Effector memory CD4-positive, alpha-beta T cell (primary cell): Measurements from ENCODE around the gene EPC2.

Source experiments
- DNase-seq, 3 donors: peaks; one replicate each; pipeline ENCODE4 v3.0.0-alpha.2; 2020
- H3K27ac ChIP-seq: 2 replicates; pipeline ENCODE4 v1.7.0; 2013; ENCODE audit warnings: mild to moderate bottlenecking, low read length, moderate library complexity; ENCODE audit not compliant: insufficient read depth, poor library complexity, severe bottlenecking
- H3K27me3 ChIP-seq: replicated peaks from 2 replicates; pipeline ENCODE4 v1.7.0; 2013; ENCODE audit warnings: mild to moderate bottlenecking, low read length; ENCODE audit not compliant: insufficient read depth, control insufficient read depth, poor library complexity, severe bottlenecking
- H3K36me3 ChIP-seq: 2 replicates; pipeline ENCODE4 v1.7.0; 2013; ENCODE audit warnings: mild to moderate bottlenecking, low read length, moderate library complexity; ENCODE audit not compliant: control insufficient read depth, insufficient read depth
- H3K4me1 ChIP-seq: 2 replicates; pipeline ENCODE4 v1.7.0; 2013; ENCODE audit warnings: low read length, mild to moderate bottlenecking; ENCODE audit not compliant: control insufficient read depth, insufficient read depth, poor library complexity, severe bottlenecking
- H3K4me3 ChIP-seq: 2 replicates; pipeline ENCODE4 v1.7.0; 2013; ENCODE audit warnings: low read length, low read depth, mild to moderate bottlenecking; ENCODE audit not compliant: insufficient read depth, poor library complexity, severe bottlenecking
- H3K9me3 ChIP-seq: 2 replicates; pipeline ENCODE4 v1.7.0; 2013; ENCODE audit warnings: mild to moderate bottlenecking, low read length, moderate library complexity; ENCODE audit not compliant: control insufficient read depth

The EPC2 gene

DNA sequence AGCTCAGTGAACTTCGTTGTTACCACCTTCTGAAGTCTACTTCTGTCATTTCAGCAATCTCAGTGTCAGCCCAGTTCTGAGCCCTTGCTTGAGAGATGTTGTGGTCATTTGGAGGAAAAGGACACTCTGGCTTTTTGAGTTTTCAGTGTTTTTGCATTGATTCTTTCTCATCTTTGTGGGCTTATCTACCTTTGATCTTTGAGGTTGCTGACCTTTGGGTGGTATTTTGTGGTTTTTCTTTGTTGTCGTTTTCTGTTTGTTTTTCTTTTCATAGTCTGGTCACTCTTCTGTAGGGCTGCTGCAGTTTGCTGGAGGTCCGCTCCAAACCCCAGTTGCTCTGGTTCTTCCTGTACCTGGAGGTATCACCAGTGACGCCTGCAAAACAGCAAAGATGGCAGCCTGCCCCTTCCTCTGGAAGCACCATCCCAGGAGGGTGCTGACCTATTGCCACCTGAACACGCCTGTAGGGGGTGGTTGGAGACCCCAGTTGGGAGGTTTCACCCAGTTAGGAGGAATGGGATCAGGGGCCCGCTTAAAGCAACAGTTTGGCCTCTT lies 74.7 kb downstream of the EPC2 start:
- H3K9me3 ChIP-seq = no peaks in the 10 kb centered on the region
- H3K4me3 ChIP-seq = no peak overlapping the region
- H3K36me3 ChIP-seq = peaks cover 3% of the 10 kb centered on the region
- no peak for DNase-seq
- H3K27me3 ChIP-seq = no peaks in the 10 kb centered on the region
- H3K27ac ChIP-seq = no peak overlapping the region
- peaks cover 18% of the 10 kb centered on the region for H3K4me1 ChIP-seq

DNA sequence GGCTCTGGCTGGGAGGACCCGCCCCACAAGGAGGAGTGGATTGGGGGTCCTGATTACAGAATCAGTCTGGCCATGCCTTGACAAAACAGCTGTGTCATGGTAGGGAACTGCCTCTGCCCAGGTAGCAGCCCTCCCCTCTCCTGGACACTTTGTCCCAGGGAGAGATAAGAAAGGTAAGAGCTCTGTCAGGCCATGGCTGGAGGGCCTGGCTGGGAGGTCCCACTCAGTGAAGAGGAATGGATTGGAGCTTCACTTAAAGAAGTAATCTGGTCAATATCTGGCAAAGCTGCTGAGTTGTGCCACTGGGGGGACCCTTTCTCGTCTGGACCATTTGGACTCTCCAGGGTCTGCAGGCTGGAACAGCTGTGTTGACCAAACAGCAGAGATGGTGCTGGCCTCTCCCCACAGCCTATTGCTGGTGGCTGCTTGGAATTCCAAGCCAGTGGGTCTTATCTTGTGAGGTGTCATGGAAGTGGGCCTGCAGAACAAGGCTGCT lies 75.4 kb downstream of the EPC2 start:
- H3K27me3 ChIP-seq = no peaks in the 10 kb centered on the region
- no peaks in the 10 kb centered on the region for H3K9me3 ChIP-seq
- H3K4me3 ChIP-seq = no peak overlapping the region
- H3K4me1 ChIP-seq = peaks cover 18% of the 10 kb centered on the region
- no peak for DNase-seq
- H3K27ac ChIP-seq = no peak overlapping the region
- peaks cover 3% of the 10 kb centered on the region for H3K36me3 ChIP-seq

DNA sequence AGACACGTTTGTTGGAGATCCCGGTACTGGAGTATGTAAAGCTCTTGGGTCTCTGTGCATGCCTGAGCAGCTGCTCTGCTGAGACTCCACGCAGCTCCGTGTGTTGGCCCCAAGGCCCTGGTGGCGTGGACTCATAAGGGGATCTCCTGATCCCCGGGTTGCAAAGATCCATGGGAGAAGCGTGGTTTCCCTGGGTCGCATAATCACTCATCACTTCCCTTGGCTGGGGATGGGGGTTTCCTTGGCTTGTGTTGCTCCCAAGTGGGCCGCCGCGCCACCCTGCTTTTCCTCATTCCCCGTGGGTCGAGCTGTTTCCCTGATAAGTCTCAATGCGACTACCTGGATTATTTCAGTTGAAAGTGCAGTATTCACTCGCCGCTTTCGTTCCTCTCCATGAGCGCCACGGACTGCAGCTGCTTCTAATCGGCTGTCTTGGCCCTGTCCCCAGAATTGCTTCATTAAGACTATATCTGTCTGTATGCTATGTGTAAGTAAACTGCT lies 76.0 kb downstream of the EPC2 start:
- no peak for DNase-seq
- peaks cover 3% of the 10 kb centered on the region for H3K36me3 ChIP-seq
- no peaks in the 10 kb centered on the region for H3K9me3 ChIP-seq
- H3K4me1 ChIP-seq = peaks cover 18% of the 10 kb centered on the region
- H3K27me3 ChIP-seq = no peaks in the 10 kb centered on the region
- no peak overlapping the region for H3K4me3 ChIP-seq
- no peak overlapping the region for H3K27ac ChIP-seq

DNA sequence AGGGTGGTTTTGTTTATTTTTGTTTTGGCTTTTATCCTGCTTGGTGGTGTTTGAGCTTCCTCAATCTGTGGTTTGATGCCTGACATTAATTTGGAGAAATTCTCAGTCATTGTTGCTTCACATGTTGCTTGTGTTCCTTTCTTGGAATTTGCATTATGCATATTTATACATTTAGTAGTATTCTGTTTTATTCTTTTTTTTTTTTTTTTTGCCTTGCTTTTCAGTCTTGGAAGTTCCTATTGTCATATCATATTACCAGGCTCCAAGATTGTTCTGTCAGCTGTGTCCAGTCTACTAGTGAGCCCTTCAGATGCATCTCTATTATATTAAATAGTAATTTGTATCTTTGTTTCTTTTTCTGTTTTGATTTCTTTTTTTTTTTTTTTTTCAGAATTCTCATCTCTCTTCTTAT lies 77.0 kb downstream of the EPC2 start:
- H3K27me3 ChIP-seq = no peaks in the 10 kb centered on the region
- no peaks in the 10 kb centered on the region for H3K9me3 ChIP-seq
- no peak overlapping the region for H3K4me3 ChIP-seq
- peaks cover 3% of the 10 kb centered on the region for H3K36me3 ChIP-seq
- H3K4me1 ChIP-seq = peaks cover 15% of the 10 kb centered on the region
- DNase-seq = no peak
- no peak overlapping the region for H3K27ac ChIP-seq

DNA sequence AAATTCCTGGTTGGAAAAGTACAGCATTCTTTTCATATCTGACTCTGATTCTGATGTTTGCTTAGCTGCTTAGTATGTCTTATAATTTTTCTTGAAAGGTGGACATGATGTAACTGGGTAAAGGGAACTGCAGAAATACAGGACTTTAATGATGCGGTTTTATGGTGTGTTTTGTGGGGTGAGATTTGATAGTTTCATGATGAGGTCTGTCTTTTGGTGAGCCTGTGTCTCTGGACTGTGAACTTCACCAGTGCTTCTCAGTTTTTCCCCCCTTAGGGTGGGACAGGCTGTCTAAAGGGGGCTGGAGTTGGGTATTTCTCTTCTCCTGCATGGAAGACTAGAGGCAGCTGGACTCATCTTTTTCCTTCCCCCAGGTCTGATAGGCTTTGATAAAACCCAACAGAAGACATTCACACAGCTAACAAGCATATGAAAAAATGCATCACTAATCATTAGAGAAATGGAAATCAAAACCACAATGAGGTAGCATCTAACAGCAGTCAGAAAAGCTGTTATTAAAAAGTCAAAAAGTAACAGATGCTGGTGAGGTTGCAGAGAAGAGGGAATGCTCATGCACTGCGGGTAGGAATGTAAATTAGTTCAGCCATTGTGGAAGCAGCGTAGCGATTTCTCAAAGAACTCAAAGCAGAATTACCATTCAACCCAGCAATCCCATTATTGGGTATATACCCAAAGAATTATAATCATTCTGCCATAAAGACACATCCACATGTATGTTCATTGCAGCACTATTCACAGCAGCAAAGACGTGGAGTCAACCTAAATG lies 77.6 kb downstream of the EPC2 start:
- Histone ChIP-seq H3K27ac (no peak overlapping the region), H3K4me1 (peaks cover 15% of the 10 kb centered on the region), H3K27me3 (no peaks in the 10 kb centered on the region), H3K36me3 (peaks cover 3% of the 10 kb centered on the region), H3K4me3 (no peak overlapping the region), H3K9me3 (no peaks in the 10 kb centered on the region)
- DNase-seq = no peak

DNA sequence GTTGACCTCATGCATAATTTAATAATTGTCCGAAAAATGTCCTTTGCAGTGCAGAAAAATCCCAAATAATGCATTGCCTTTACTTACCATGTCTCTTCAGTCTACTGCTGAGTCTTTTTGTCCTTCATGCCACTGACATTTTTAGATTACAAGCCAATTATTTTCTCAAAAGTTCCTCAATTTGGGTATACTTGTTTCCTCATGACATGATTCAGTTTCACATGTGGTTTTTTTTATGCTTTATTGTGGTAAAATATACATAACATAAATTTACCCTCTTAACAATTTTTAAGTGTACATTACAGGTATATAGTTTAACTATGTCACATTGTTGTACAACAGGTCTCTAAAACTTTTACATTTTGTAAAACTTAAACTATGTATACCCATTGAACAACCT lies 81.0 kb downstream of the EPC2 start:
- Histone ChIP-seq H3K4me1 (peaks cover 9% of the 10 kb centered on the region), H3K36me3 (no peaks in the 10 kb centered on the region), H3K9me3 (no peaks in the 10 kb centered on the region), H3K27me3 (no peaks in the 10 kb centered on the region), H3K27ac (no peak overlapping the region), H3K4me3 (no peak overlapping the region)
- no peak for DNase-seq

DNA sequence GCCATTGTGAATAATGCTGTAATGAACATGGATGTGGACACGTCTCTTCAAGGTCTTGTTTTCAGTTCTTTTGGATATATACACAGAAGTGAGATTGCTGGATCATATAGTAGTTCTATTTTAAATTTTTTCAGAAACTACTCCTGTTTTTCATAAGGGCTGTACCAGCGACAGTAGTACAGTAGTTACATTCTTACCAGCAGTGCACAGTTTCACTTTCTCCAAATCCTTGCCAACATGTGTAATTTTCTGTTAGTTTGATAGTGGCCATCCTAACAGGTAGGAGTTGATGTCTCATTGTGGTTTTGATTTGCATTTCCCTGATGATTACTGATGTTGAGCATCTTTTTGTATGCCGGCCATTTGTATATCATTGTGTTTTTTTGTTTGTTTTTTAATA lies 81.7 kb downstream of the EPC2 start:
- no peaks in the 10 kb centered on the region for H3K27me3 ChIP-seq

DNA sequence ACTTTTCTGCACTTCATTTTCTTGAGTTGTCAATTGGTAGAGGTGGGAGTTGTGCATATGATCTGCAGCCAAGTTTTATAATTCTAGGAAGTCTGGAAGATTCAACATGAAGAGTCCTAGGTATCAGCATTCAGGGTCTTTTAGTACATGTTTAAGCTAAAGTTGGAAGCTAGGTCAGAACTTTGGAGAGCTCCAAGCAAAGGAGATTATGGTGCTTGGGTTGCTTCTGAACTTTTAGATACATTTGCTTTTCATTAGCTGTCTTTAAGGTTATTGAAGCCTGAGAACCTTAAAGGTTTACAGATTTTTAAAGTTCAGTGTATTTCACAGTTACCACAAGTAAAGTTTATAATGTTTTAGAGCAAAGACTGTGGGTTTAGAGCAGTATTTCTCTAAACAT lies 85.5 kb downstream of the EPC2 start:
- no peaks in the 10 kb centered on the region for H3K9me3 ChIP-seq
- no peak for DNase-seq
- H3K4me1 ChIP-seq = no peaks in the 10 kb centered on the region
- H3K27ac ChIP-seq = no peak overlapping the region
- no peaks in the 10 kb centered on the region for H3K36me3 ChIP-seq
- no peak overlapping the region for H3K4me3 ChIP-seq
- H3K27me3 ChIP-seq = no peaks in the 10 kb centered on the region

More for the DNA sequence above, 81.7 kb downstream of the EPC2 start:
- no peak for DNase-seq
- Histone ChIP-seq H3K4me1 (peaks cover 9% of the 10 kb centered on the region), H3K36me3 (no peaks in the 10 kb centered on the region), H3K4me3 (no peak overlapping the region), H3K27ac (no peak overlapping the region), H3K9me3 (no peaks in the 10 kb centered on the region)

DNA sequence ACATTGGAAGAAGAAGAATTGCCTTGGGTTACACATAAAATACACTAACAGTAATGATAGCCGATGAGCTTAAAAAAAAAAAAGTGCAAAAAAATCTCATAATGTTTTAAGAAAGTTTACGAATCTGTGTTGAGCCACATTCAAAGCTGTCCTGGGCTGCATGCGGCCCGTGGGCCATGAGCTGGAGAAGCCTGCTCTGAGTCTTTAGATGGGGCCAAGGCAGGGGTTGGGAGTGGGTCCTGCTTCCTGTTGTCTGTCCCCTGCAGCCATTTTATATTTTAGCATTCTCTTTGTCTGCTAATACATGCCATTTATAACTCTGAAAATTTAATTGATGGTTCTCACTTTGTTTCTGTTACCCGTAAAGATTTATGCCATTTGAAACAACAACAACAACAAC lies 93.2 kb downstream of the EPC2 start:
- Histone ChIP-seq H3K4me1 (peaks cover 8% of the 10 kb centered on the region), H3K27me3 (no peaks in the 10 kb centered on the region), H3K36me3 (no peaks in the 10 kb centered on the region), H3K27ac (no peak overlapping the region), H3K4me3 (no peak overlapping the region), H3K9me3 (no peaks in the 10 kb centered on the region)
- no peak for DNase-seq

DNA sequence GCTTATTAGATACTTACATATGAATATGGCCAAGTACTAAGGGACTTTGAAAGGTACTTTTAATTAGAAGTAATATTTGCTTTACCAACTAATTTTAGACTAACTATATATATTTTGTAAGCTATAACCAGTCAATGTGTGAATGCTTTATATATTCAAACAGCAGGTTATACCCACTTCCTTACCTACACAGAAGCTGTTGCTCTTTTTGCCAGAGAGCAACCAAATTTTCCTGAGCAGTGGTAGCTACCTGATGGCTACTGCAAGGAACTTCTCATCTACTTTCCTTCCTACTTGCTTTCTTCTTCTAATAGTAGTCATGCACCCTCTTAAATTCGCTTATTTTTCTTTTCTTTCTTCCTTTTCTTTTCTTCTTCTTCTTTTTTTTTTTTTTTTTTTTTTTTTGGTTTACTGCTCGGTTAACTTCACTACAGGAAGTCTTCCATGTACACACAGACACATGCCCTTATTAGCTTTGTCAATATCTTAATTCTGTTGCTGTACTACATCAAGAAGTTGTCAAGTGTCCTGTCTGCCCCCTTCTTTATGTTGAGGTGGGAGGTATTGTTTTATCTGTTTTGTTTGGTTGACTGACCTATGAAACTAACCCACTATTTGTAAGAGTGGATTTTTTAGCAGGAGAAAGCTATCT lies 95.0 kb downstream of the EPC2 start:
- DNase-seq = no peak
- no peaks in the 10 kb centered on the region for H3K9me3 ChIP-seq

More for the DNA sequence above, 95.0 kb downstream of the EPC2 start:
- Histone ChIP-seq H3K36me3 (no peaks in the 10 kb centered on the region), H3K27me3 (no peaks in the 10 kb centered on the region), H3K4me1 (peaks cover 11% of the 10 kb centered on the region), H3K4me3 (no peak overlapping the region), H3K27ac (no peak overlapping the region)
